ENCODE data around the gene KCNAB1. TPM values are rescaled to one million over a fixed set of nuclear protein-coding genes. Genes with fewer than 3 reads are reported as not detected.

The KCNAB1 gene
- total and polyA plus RNA-seq, 10 of the 15 experiments (the other 5 are each of a cell fraction or from before 2014, with no cell fraction given), result 0.11 to 0.69 (median 0.43) TPM; not detected in 6

GRCh38 chr3:156434921-156435320 lies 314.5 kb downstream of the KCNAB1 start (continued):
- TF ChIP-seq, protein P1, sequence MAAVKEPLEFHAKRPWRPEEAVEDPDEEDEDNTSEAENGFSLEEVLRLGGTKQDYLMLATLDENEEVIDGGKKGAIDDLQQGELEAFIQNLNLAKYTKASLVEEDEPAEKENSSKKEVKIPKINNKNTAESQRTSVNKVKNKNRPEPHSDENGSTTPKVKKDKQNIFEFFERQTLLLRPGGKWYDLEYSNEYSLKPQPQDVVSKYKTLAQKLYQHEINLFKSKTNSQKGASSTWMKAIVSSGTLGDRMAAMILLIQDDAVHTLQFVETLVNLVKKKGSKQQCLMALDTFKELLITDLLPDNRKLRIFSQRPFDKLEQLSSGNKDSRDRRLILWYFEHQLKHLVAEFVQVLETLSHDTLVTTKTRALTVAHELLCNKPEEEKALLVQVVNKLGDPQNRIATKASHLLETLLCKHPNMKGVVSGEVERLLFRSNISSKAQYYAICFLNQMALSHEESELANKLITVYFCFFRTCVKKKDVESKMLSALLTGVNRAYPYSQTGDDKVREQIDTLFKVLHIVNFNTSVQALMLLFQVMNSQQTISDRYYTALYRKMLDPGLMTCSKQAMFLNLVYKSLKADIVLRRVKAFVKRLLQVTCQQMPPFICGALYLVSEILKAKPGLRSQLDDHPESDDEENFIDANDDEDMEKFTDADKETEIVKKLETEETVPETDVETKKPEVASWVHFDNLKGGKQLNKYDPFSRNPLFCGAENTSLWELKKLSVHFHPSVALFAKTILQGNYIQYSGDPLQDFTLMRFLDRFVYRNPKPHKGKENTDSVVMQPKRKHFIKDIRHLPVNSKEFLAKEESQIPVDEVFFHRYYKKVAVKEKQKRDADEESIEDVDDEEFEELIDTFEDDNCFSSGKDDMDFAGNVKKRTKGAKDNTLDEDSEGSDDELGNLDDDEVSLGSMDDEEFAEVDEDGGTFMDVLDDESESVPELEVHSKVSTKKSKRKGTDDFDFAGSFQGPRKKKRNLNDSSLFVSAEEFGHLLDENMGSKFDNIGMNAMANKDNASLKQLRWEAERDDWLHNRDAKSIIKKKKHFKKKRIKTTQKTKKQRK (IDR thresholded peaks at IDR 0.05; ENCODE audit: low read depth, low read length), result no peak
- no peak for TF ChIP-seq ZNF24 (IDR thresholded peaks at IDR 0.05)
- TF ChIP-seq SPI1 (IDR thresholded peaks at IDR 0.05; ENCODE audit: borderline replicate concordance, insufficient read depth, low read depth, low read length), result no peak
- TF ChIP-seq, protein P2, sequence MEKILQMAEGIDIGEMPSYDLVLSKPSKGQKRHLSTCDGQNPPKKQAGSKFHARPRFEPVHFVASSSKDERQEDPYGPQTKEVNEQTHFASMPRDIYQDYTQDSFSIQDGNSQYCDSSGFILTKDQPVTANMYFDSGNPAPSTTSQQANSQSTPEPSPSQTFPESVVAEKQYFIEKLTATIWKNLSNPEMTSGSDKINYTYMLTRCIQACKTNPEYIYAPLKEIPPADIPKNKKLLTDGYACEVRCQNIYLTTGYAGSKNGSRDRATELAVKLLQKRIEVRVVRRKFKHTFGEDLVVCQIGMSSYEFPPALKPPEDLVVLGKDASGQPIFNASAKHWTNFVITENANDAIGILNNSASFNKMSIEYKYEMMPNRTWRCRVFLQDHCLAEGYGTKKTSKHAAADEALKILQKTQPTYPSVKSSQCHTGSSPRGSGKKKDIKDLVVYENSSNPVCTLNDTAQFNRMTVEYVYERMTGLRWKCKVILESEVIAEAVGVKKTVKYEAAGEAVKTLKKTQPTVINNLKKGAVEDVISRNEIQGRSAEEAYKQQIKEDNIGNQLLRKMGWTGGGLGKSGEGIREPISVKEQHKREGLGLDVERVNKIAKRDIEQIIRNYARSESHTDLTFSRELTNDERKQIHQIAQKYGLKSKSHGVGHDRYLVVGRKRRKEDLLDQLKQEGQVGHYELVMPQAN (conservative IDR thresholded peaks at IDR 0.05), result no peak
- TF ChIP-seq TAF1 (IDR thresholded peaks at IDR 0.05; ENCODE audit: borderline replicate concordance, low read depth, low read length), result no peak
- TF ChIP-seq FOXK2 (IDR thresholded peaks at IDR 0.05), result no peak
- TF ChIP-seq, protein P3, sequence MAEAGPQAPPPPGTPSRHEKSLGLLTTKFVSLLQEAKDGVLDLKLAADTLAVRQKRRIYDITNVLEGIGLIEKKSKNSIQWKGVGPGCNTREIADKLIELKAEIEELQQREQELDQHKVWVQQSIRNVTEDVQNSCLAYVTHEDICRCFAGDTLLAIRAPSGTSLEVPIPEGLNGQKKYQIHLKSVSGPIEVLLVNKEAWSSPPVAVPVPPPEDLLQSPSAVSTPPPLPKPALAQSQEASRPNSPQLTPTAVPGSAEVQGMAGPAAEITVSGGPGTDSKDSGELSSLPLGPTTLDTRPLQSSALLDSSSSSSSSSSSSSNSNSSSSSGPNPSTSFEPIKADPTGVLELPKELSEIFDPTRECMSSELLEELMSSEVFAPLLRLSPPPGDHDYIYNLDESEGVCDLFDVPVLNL (IDR thresholded peaks at IDR 0.05; ENCODE audit: low read depth, low read length), result no peak
- TF ChIP-seq KDM1A (IDR thresholded peaks at IDR 0.05; ENCODE audit: borderline replicate concordance), result no peak
- no peak for TF ChIP-seq STAT1 (conservative IDR thresholded peaks at IDR 0.05)
- no peak for TF ChIP-seq MYB (IDR thresholded peaks at IDR 0.05; ENCODE audit: borderline replicate concordance, low read depth, low read length)
- TF ChIP-seq ZNF207 (IDR thresholded peaks at IDR 0.05; ENCODE audit: borderline replicate concordance), result no peak
- no peak for TF ChIP-seq ZNF274 (IDR thresholded peaks at IDR 0.05; ENCODE audit: insufficient read depth, insufficient read length)
- no peak for TF ChIP-seq TARDBP (IDR thresholded peaks at IDR 0.05; ENCODE audit: borderline replicate concordance)
- TF ChIP-seq, protein P4, sequence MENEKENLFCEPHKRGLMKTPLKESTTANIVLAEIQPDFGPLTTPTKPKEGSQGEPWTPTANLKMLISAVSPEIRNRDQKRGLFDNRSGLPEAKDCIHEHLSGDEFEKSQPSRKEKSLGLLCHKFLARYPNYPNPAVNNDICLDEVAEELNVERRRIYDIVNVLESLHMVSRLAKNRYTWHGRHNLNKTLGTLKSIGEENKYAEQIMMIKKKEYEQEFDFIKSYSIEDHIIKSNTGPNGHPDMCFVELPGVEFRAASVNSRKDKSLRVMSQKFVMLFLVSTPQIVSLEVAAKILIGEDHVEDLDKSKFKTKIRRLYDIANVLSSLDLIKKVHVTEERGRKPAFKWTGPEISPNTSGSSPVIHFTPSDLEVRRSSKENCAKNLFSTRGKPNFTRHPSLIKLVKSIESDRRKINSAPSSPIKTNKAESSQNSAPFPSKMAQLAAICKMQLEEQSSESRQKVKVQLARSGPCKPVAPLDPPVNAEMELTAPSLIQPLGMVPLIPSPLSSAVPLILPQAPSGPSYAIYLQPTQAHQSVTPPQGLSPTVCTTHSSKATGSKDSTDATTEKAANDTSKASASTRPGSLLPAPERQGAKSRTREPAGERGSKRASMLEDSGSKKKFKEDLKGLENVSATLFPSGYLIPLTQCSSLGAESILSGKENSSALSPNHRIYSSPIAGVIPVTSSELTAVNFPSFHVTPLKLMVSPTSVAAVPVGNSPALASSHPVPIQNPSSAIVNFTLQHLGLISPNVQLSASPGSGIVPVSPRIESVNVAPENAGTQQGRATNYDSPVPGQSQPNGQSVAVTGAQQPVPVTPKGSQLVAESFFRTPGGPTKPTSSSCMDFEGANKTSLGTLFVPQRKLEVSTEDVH (IDR thresholded peaks at IDR 0.05; ENCODE audit: low read depth, partially characterized antibody), result no peak
- no peak for TF ChIP-seq RAD51 (IDR thresholded peaks at IDR 0.05)
